Neural cell (in vitro differentiated cells): ENCODE results near the gene TBL1X. TPM values are rescaled to one million over a fixed set of nuclear protein-coding genes. Genes with fewer than 3 reads are reported as not detected.

ENCODE experiments used
- H2AFZ ChIP-seq: fragments of 200-600, 300-800 bp; sonication (generic), shearing (Covaris generic); 2 replicates; pipeline ENCODE4 v1.6.0; 2014; ENCODE audit warnings: low read depth, mild to moderate bottlenecking, antibody characterized with exemption, low read length, moderate library complexity
- H3F3A ChIP-seq: fragments of 200-600 bp; shearing (Covaris generic); 2 replicates; pipeline ENCODE4 v1.6.1; 2016; ENCODE audit warnings: mild to moderate bottlenecking, moderate library complexity, mixed read lengths, antibody characterized with exemption, low read length; ENCODE audit not compliant: insufficient read depth, poor library complexity, severe bottlenecking
- H3K27ac ChIP-seq: fragments of 200-600, 300-800 bp; sonication (generic), shearing (Covaris generic); 2 replicates; pipeline ENCODE4 v1.5.1; 2014; ENCODE audit warnings: mild to moderate bottlenecking, low read length, moderate library complexity
- H3K27me3 ChIP-seq: fragments of 300-800, 200-600 bp; sonication (generic), shearing (Covaris generic); 2 replicates; pipeline ENCODE4 v1.6.0; 2014; ENCODE audit warnings: mild to moderate bottlenecking, low read depth, low read length, moderate library complexity; ENCODE audit not compliant: insufficient read depth
- H3K36me3 ChIP-seq: fragments of 300-800, 200-600 bp; sonication (generic), shearing (Covaris generic); 2 replicates; pipeline ENCODE4 v1.5.1; 2014; ENCODE audit warnings: mild to moderate bottlenecking, antibody characterized with exemption, low read length, moderate library complexity; ENCODE audit not compliant: insufficient read depth
- H3K4me2 ChIP-seq: fragments of 300-800, 200-600 bp; sonication (generic), shearing (Covaris generic); 2 replicates; pipeline ENCODE4 v1.6.0; 2014; ENCODE audit warnings: mild to moderate bottlenecking, low read length
- H3K4me3 ChIP-seq: fragments of 300-800, 200-600 bp; sonication (generic), shearing (Covaris generic); 2 replicates; pipeline ENCODE4 v1.5.1; 2014; ENCODE audit warnings: mild to moderate bottlenecking, low read length, moderate library complexity
- H3K79me2 ChIP-seq: fragments of 200-600 bp; shearing (Covaris generic); replicated peaks from 2 replicates; pipeline ENCODE4 v1.6.0; 2014; ENCODE audit warnings: mild to moderate bottlenecking, low read length, moderate library complexity; ENCODE audit not compliant: insufficient read depth
- H3K9ac ChIP-seq: fragments of 300-800, 200-600 bp; sonication (generic), shearing (Covaris generic); 2 replicates; pipeline ENCODE4 v1.6.1; 2016; ENCODE audit warnings: mild to moderate bottlenecking, low read length, mixed read lengths
- H3K9me2 ChIP-seq: fragments of 200-600 bp; shearing (Covaris generic); 2 replicates; pipeline ENCODE4 v1.6.1; 2016; ENCODE audit warnings: mild to moderate bottlenecking, low read length, mixed read lengths; ENCODE audit not compliant: insufficient read depth
- H3K9me3 ChIP-seq: fragments of 200-600, 300-800 bp; sonication (generic), shearing (Covaris generic); 2 replicates; pipeline ENCODE4 v1.6.1; 2016; ENCODE audit warnings: mild to moderate bottlenecking, mixed run types, low read length, moderate library complexity, mixed read lengths
- H4K20me1 ChIP-seq: fragments of 200-600 bp; shearing (Covaris generic); 2 replicates; pipeline ENCODE4 v1.6.1; 2016; ENCODE audit warnings: mild to moderate bottlenecking, mixed run types; ENCODE audit not compliant: insufficient read depth
- CTCF ChIP-seq: fragments of 450-650 bp; IDR thresholded peaks from 2 replicates; pipeline ENCODE4 v1.5.1; 2014; ENCODE audit warnings: antibody characterized with exemption, mild to moderate bottlenecking, moderate library complexity; ENCODE audit not compliant: poor library complexity, severe bottlenecking
- EP300 ChIP-seq: fragments of 450-650 bp; conservative IDR thresholded peaks from 2 replicates; pipeline ENCODE4 v1.6.1; 2014; ENCODE audit warnings: antibody characterized with exemption, mild to moderate bottlenecking, moderate library complexity; ENCODE audit not compliant: poor library complexity, severe bottlenecking
- EZH2 ChIP-seq: fragments of 200-600, 300-800 bp; shearing (Covaris generic), sonication (generic); IDR thresholded peaks from 2 replicates; pipeline ENCODE4 v1.6.1; 2014; ENCODE audit warnings: antibody characterized with exemption, low read length, borderline replicate concordance, mild to moderate bottlenecking; ENCODE audit not compliant: insufficient read depth, poor library complexity, severe bottlenecking
- MXI1 ChIP-seq: fragments of 450-650 bp; conservative IDR thresholded peaks from 2 replicates; pipeline ENCODE4 v1.6.1; 2014; ENCODE audit warnings: antibody characterized with exemption, mild to moderate bottlenecking; ENCODE audit not compliant: poor library complexity, severe bottlenecking
- POLR2AphosphoS5 ChIP-seq: IDR thresholded peaks from 2 replicates; pipeline ENCODE4 v1.6.1; 2012
- RAD21 ChIP-seq: fragments of 450-650 bp; conservative IDR thresholded peaks from 2 replicates; pipeline ENCODE4 v1.6.1; 2014; ENCODE audit warnings: antibody characterized with exemption, mild to moderate bottlenecking, moderate library complexity
- SMC3 ChIP-seq: fragments of 450-650 bp; conservative IDR thresholded peaks from 2 replicates; pipeline ENCODE4 v1.6.1; 2014; ENCODE audit warnings: antibody characterized with exemption, mild to moderate bottlenecking, moderate library complexity; ENCODE audit not compliant: poor library complexity
- TAF1 ChIP-seq: IDR thresholded peaks from 2 replicates; pipeline ENCODE4 v1.6.1; 2012; ENCODE audit warnings: low read depth
- polyA plus RNA-seq: library from polyadenylated mRNA; depleted of rRNA; stranded (reverse); fragments of >200 nt; gene quantifications from 2 replicates; pipeline ENCODE4 v1.2.3, GENCODE V29; 2014
- TF ChIP-seq, protein P1 (sequence below): IDR thresholded peaks from 2 replicates; pipeline ENCODE4 v1.6.1; 2012; ENCODE audit warnings: borderline replicate concordance

TBL1X gene
- polyA plus RNA-seq, 1 donor from 2014 or later = 2.2 TPM

DNA sequence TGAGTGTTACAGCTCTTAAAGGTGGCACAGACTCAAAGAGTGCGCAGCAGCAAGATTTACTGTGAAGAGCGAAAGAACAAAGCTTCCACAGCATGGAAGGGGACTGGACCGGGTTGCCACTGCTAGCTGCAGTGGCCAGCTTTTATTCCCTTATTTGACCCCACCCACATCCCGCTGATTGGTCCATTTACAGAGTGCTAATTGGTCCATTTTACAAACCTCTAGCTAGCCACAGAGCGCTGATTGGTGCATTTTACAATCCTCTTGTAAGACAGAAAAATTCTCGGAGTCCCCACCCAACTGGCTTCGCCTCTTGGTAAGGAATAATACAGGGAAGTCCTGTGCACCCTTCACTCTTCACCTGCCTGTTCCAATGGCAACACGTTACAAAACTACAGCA is 319.5 kb downstream of the TBL1X start:
- Histone ChIP-seq H3K9me2 (no peaks in the 10 kb centered on the region), H3K27ac (no peak overlapping the region), H3K9ac (no peak overlapping the region), H4K20me1 (no peaks in the 10 kb centered on the region), H2AFZ (no peak overlapping the region), H3K4me2 (no peak overlapping the region), H3F3A (no peaks in the 10 kb centered on the region), H3K27me3 (no peaks in the 10 kb centered on the region), H3K79me2 (no peaks in the 10 kb centered on the region), H3K4me3 (no peak overlapping the region), H3K9me3 (no peaks in the 10 kb centered on the region), H3K36me3 (no peaks in the 10 kb centered on the region)
- no peak for TF ChIP-seq CTCF
- TF ChIP-seq EZH2 = no peak
- TF ChIP-seq SMC3 = no peak
- no peak for TF ChIP-seq MXI1
- no peak for TF ChIP-seq TAF1
- no peak for TF ChIP-seq RAD21
- TF ChIP-seq POLR2AphosphoS5 = no peak
- no peak for TF ChIP-seq EP300
- TF ChIP-seq, protein P1, sequence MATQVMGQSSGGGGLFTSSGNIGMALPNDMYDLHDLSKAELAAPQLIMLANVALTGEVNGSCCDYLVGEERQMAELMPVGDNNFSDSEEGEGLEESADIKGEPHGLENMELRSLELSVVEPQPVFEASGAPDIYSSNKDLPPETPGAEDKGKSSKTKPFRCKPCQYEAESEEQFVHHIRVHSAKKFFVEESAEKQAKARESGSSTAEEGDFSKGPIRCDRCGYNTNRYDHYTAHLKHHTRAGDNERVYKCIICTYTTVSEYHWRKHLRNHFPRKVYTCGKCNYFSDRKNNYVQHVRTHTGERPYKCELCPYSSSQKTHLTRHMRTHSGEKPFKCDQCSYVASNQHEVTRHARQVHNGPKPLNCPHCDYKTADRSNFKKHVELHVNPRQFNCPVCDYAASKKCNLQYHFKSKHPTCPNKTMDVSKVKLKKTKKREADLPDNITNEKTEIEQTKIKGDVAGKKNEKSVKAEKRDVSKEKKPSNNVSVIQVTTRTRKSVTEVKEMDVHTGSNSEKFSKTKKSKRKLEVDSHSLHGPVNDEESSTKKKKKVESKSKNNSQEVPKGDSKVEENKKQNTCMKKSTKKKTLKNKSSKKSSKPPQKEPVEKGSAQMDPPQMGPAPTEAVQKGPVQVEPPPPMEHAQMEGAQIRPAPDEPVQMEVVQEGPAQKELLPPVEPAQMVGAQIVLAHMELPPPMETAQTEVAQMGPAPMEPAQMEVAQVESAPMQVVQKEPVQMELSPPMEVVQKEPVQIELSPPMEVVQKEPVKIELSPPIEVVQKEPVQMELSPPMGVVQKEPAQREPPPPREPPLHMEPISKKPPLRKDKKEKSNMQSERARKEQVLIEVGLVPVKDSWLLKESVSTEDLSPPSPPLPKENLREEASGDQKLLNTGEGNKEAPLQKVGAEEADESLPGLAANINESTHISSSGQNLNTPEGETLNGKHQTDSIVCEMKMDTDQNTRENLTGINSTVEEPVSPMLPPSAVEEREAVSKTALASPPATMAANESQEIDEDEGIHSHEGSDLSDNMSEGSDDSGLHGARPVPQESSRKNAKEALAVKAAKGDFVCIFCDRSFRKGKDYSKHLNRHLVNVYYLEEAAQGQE = no peak

DNA sequence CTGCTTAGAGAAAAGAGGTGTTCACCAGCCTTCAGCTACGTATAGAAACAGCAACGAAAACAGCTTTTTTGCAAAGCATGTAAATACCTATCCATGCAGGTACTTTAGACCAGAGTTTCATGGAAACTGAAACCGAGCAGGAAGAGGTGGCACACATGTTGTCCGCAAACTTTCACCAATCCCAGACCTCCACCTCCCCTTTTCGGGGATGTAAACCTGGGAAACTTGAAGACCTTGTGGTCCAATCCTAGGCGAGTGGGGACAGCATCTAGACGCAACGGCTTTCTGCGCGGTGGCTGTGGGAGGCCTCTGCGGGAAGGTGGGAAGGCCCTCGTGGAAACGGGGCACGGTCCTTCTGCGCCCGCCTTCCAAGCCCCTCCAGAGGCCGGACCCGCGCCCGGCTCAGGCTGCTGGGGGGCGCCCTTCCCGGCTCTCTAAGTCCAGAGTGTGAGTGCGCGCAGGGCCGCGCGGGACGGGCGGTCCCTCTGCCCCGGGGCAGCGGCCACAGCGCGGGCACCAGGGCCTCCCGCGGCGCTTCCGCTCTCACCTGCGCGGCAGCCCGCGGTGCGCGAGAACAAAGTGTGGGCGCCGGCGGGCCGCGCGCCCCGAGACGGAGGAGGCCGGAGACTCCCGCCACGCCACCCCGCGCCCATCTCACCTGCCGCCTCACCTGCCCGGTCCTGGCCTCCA is 320.5 kb downstream of the TBL1X start:
- TF ChIP-seq, protein P1 = no peak
- TF ChIP-seq EP300 = no peak
- peak; percentile 18 for TF ChIP-seq CTCF
- H3K9me3 ChIP-seq = no peaks in the 10 kb centered on the region
- no peaks in the 10 kb centered on the region for H3F3A ChIP-seq
- no peaks in the 10 kb centered on the region for H3K9me2 ChIP-seq
- peak overlapping the region; percentile 66 for H3K4me3 ChIP-seq
- no peaks in the 10 kb centered on the region for H3K79me2 ChIP-seq
- no peaks in the 10 kb centered on the region for H3K36me3 ChIP-seq
- peak overlapping the region; percentile 50 for H3K9ac ChIP-seq
- no peak overlapping the region for H3K27ac ChIP-seq
- no peaks in the 10 kb centered on the region for H4K20me1 ChIP-seq
- no peaks in the 10 kb centered on the region for H3K27me3 ChIP-seq
- H3K4me2 ChIP-seq = no peak overlapping the region
- no peak overlapping the region for H2AFZ ChIP-seq
